Activated CD8-positive, alpha-beta memory T cell treated with anti-CD3 and anti-CD28 coated beads for 4 hours (primary cell): ENCODE measurements around the gene PHTF2.

Source experiments
- DNase-seq, 2 donors: peaks; one replicate each; pipeline ENCODE4 v3.0.0-alpha.2; 2020; ENCODE audit warnings: low read depth in 2 of 2

The PHTF2 gene

DNA sequence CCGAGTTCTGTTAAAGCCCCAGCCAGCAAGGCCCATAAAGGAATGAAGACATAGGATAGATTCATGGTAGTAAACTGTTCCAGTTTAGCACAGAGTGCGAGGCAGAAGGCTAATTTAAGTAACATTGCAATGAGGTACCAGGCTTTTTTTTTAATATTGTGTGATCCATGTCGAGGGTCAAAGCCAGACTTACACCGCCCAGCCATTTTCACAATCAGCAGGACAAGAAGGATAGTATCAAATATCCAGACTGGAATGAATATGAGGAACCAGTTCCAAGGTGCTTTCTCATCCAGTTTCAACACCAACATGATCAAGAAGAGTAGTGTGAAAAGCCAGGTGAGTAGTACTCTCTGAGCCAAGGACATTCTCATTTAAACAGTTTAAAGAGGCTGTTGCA lies 4.6 kb upstream of the PHTF2 start:
- DNase-seq: no peak

DNA sequence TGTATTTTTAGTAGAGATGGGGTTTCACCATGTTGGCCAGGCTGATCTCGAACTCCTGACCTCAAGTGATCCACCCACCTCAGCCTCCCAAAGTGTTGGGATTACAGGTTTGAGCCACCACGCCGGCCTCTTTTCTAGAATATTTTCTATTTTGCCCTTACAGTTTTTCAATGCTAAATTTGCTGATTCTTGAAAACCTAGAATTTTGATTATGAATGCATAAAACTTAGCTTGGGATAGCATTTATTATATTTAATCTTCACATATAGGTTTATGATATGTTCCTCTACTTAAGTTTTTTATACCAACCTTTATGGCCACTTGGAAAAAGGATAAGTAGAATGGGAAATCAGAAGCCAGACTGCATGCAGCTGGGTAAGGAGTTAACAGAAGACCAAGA lies 2.5 kb upstream of the PHTF2 start:
- no peak for DNase-seq

DNA sequence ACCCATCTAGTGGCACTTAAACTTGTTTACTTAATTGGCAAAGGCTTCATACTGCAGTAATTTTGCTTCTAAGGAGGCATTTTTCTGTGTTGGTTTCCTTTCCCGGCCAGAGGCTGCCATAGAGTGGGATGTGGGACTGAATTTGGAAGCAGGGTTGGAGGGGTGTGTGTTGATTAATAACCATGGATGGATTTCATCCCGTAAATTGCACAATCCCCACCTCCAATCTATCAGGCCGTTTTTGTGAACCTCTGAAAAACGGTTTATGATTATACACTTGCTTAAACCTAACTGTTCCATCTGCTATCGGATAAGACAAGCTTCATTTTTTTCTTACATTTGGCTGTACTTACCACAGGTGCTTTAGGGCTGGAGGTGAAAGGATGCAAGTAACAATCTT lies 1.6 kb upstream of the PHTF2 start:
- no peak for DNase-seq

DNA sequence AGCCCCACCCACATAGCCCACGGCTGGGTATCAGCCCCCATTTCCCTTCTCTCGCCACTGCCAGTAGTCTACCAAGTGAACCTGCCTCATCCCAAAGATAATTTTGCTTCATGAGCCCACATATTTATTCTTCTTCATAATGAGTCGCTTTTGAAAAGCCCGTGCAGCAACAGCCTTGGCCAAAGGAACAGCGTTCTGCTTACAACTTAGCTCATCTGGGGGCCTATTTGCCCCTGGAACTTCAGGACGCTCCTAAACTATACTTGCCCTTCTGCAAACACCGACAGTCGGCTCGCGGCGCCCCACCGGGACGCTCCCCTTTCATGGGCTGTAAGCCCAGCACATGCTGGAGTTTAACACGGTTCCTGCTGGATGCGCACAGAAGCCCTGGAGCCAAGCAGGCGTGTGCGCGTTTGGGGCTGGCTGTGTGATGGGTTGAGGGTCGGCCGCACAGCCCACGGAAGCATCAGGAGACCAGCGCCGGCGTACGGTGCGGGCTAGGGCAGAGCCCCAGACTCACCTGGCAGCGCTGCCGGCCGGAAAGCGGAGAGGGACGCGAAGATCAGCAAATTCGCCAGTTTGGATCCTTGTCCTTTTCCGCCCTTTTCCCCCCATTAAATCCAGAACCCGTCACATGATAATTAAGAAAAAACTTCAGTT lies 709 bp upstream of the PHTF2 start:
- DNase-seq: no peak

DNA sequence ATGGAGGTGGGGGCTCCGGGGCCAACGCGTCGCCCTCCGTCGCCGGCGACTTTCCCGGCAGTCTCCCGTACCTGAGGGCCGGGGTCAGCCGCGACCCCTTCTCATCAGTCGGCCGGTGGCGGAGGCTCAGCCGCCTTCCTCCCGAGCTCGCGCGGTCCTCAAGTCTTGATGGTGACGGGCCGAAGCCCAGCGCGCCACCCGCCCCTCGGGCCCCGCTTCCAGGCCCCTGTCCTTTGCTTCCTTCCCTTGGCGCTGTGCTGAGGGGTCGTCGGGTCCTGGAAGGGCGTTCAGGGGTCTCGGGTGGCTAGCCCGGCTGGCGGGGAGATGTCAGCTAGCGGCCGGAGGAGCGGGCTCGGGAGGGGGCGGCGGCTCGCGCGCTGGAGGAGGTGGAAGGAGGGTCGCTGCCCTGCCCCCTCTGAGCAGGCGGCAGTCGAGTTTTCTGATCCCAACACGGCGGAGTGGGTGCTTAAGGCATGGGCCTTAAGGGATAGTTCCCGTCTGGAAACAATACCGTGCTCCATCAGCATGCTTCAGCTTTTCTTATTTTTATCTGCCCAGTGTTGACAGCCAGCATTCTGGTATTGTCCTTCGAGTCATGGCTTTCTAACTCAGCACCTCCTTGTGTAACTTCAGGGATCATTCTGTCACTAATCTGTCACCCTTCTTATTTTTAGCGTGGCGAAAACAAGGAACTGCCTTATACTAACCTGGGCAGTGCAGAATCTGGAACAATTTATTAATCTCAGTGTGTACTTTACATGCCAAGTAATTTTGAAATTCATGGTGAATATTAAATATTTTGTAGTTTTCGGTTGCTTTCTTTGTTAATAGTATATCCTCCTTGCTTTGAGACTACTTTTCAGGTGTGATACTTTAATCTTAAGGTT lies 748 bp downstream of the PHTF2 start:
- DNase-seq: peak in 1 of 2 donors; percentile 7

DNA sequence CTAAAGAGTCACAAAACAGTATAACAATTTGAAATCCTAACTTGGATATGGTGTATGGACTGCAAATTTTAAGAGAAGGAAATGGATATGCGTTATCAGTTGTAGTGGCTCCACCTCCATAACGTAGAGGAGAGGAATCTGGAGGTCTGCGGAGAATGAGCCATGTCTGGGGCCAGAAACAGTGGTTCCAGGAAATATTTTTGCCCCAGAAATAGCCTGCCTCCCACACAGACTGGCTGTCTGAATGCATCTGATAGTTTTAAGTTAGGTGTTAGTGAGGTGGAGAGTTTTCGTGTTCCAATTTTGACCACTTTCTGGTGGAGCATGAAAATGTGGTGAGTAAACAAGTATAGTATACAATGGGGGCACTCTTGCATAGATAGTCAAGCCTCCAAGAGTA lies 1.6 kb downstream of the PHTF2 start:
- DNase-seq: no peak

DNA sequence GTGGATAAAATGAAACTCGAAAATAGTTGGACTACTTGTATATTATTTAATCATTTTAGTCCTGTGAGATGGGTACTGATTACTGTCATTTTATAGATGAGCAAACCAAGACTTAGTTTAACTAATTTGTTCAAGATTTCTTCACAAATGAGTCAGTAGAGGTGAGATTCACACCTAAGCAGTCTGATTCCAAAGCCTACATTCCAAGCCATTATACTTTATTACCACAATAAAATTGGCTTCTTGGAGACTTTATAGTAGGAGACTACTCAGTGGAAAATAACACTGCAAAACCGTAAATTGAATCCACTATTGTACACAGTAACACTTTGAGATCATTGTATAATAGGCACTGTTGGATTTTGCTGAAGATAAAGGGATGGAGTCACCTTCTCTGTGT lies 2.2 kb downstream of the PHTF2 start:
- DNase-seq: no peak

DNA sequence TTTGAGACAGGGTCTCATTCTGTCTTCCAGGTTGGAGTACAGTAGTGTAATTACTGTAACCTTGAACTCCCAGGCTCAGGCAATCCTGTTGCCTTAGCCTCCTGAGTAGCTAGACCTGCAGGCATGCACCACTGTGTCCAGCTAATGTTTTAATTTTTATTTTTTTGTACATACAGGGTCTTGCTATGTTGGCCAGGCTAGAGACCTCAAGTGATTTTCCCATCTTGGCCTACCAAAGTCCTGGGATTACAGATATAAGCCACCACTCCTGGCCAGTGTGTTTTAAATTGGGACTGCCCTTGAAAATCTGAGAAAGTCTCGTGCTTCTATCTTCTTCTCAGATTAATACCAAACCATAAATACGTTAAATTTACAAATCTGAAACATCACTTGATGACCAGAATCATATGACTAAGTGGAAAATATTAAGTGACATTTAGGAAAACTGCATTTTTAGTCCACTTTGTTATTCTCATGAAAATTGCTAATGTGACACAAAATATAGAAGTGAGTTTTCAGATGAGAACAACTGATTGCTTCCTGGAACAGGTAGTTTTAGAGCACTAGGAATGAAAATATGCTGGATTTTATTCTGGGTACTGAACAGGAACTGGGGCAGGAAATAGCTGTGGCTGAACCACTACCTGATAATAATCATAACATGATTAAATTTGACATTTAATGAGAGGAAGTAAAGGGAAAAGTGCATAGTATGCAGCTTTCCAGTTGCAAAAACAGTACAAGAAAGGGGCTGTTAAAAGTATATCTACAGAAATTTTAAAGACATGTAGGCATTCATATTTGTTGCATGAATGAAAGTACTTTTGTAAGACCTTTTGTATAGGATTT lies 4.2 kb downstream of the PHTF2 start:
- no peak for DNase-seq

DNA sequence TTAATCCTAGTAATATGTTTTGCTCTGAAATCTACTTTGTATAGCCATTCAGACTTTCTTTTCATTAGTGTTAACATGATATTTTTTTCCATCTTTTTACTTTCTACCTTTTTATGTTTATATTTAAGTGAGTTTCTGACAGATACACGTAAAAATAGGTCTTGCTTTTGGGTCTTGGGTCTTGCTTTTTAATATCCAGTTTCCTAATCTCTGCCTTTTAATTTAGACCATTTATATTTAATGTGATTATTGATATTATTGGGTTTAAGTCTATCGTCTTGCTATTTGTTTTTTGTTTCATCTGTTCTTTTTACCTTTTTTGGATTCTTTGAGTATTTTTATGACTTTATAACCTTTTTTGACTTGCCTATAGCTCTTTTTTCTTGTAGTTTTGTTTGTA lies 7.9 kb downstream of the PHTF2 start:
- DNase-seq: no peak

DNA sequence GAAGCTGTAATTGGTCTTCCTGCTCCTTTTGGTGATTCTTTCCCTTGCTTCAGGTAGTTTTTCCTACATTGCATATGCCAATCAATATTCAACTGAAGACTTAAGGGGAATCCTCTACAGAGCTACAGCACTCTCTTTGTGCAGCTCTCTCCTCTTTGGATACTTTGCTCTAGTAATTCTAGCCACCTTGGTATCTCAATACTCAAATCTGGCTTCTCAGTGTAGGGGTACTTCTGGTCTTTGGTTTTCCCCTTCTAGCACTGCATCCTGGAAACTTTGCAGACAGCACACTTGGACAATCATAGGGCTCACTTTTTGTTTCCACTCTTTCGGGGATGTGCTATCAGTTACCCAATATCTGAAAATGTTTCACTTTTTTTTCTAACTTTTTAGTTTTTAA lies 9.9 kb downstream of the PHTF2 start:
- DNase-seq: no peak

DNA sequence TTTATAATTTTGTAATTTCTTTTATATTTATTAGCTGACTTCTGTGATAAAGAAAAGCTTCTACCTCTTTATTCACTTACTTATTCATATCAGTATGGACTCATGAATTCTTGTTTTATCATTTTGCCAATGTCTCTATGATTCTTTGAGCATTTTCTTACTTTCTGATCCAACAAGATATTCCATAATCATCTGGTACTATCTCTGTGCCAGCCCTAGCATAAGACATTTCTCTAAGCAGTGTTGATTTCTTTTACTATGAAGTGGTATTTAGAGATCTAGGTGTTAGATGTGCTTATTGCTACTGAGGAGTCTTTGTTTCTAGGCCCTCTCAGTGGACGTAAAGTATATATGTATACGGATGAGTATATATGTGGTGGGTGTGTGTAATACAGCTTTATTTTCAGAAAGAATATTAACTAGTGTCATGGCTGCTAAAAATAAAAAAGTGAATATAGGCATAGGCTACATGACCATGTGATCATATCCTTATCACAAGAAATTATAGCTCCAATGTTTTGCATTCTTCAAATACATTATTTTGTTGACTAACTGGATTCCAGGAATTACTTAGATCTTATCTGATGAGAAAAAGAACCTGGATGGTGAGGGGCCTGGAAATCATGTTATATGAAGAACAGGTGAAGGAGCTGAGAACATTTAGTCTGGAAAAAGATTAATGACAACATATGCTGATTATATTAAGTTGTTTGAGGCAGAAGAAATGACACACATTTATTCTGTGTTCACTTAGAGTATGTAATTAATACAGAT lies 13.1 kb downstream of the PHTF2 start:
- no peak for DNase-seq

DNA sequence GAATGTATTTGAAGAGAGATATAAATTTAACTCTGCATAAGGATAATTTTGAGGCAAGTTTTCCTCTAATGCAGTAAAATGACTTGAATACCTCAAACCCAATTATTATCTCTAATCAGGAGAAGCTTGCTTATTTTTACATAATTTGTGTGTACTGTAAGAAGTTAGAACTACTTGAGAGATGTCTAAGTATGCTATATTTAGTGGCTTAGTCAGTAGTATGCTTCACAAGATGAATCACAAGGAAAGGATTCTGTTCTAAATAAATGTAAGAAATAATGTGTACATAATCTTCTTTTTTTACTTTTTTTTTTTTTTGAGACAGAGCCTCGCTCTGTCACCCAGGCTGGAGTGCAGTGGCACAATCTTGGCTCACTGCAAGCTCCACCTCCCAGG lies 13.7 kb downstream of the PHTF2 start:
- DNase-seq: no peak

DNA sequence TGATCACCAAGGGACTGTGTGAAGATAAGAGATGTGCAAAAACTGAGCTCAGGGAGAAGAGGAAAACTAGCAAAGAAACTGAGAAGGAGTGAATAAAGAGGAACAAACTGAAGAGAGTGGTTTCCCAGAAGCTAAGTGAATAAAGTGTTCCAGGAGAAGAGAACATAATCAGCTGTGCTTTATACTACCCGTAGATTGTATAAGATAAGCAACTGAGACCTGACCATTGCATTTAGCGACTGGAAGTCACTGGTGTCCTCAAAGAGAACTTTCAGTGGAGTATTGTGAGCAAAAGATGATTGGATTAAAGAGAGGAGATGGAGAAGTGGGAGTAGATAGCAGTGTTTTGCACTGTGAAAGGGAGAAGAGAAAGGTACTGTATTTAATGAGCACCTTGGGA lies 14.6 kb downstream of the PHTF2 start:
- DNase-seq: no peak

DNA sequence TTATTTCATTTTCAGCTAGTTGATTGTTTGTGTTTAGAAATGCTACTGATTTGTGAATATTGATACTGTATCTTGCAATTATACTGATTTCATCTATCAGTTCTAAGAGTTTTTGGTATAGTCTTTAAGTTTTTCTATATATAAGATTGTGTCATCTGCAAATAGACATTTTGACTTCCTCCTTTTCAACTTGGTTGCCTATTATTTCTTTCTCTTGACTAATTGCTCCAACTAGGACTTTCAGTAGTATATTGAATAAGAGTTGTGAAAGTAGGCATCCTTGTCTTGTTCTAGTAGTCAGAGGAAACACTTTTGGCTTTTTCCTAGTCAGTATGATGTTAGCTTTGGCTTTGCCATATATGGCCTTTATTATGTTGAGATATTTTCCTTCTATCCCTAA lies 20.4 kb downstream of the PHTF2 start:
- no peak for DNase-seq

DNA sequence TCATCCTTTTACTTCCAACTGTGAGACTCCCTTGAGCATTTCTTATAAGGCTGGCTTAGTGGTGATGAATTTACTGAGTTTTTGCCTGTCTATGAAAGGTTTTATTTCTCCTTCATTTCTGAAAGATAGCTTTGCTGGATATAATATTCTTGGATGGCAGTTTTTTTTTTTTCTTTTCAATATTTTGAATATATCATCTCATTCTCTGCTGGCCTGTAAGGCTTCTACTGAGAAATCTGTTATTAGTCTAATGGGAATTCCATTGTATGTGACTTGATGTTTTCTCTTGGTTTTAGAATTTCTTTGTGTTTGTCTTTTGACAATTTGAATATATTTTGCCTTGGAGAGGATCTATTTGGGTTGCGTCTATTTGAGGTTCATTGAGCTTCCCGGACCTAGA lies 22.4 kb downstream of the PHTF2 start:
- DNase-seq: no peak

DNA sequence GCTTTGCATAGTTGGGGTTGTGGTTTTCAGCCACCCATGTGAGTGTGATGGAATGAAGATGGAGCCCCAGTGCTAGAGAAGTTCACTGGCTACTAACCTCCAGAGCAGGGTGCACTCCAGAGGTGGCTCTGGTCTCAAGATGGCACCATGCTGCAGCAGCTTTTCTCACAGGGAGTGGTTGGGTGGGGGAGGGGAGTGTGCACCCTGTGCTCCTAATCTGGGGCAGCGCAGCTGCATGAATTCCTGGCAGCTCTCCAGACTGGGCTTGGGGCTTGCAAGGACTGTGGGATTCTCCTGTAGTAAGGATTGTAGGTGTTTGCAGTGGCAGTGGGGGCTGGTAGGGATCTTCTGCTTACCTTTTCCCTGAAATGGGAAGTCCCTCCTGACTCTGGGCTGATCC lies 23.7 kb downstream of the PHTF2 start:
- DNase-seq: no peak

DNA sequence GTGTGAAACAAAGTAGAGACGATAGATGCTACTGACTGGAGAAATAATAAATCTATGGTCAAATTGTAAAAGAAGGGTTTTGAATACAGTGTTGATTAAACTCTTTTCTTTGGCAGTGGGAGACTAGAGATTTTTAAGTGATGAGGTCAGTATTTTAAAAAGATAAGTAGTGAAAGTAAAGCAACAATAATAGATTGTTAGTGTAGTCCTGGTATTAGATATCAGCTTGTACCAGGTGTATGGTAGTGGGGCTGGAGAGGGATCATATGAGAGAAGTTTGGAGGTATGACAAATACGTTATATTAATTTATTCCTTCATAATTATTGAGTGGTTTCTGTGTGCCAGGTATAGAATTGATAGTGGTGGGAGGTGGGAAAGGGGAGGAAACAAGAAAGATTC lies 25.2 kb downstream of the PHTF2 start:
- no peak for DNase-seq

DNA sequence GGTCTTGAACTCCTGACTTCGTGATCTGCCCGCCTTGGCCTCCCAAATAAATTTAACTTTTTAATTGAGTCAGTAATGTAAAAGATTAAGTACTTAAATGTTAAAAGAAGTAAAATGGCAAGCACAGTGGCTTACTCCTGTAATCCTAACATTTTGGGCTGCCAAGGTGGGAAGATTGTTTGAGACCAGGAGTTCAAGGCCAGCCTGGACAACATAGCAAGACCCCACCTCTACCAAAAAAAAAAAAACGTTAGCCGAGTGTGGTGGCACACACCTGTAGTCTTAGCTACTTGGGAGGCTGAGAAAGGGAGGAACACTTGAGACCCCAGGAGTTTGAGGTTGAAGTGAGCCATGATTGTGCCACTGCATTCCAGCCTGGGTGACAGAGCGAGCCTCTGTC lies 26.1 kb downstream of the PHTF2 start:
- no peak for DNase-seq

DNA sequence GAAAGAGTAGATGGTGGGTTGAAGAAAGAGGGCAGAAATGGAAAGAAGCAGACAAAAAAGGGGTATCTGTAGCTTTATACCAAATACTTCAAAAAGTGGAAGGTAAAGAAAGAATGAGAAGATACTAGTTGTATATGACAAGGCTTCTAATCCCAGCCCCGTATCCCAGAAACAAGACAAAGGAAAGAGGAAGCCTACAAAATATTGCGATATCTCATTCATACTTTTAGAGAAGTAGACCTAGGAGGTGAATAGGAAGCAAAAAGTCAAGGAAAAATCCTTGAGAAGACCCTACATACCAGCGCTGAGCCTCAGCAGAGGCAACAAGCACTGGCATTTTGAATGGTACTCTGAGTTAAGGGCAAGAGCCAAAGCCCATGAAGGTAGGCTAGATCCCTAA lies 26.6 kb downstream of the PHTF2 start:
- no peak for DNase-seq

DNA sequence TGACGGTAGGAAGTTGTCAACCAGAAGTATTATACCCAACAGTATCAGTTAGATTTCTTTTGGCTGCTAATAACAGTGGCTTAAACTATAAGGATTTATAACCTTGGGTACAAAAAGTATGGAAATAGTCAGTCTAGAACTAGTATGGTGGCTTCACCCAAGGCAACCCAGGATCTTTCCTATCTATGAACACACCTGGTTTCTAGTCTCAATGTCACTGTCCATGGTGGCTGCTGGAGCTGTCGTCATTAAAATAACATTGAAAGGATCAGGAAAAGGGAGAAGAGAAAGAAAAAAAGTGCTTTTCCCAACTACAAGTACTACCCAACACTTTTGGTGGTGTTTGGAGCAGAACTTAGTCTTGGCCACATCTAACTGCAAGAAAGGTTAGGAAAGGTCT lies 27.7 kb downstream of the PHTF2 start:
- DNase-seq: no peak

DNA sequence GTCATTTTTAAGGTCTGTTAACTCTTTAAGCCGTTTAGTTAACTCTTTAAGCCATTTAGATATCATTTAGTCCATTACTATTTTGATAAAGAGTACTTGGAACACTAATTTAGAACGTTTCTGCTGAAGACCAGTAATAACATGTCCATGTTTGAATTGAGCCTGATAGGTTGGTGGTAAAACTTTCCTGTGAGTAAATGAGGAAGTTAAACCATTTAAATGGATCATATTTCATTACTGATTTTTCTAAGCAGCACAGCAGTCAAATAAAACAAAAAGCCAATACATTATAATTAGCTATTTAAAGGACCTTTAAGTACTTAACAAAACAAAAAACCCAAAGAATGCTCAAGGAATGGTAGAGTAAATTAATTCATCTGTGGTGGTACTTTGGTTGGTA lies 29.4 kb downstream of the PHTF2 start:
- no peak for DNase-seq
